ENCODE data around the gene ERFE. TPM values are rescaled to one million over a fixed set of nuclear protein-coding genes. Genes with fewer than 3 reads are reported as not detected.
A peak's percentile ranks its signal among the peaks of the same experiment; 100 is the strongest.

ERFE gene
- total RNA-seq, 1 donor from 2014 or later: 2.6 TPM

DNA sequence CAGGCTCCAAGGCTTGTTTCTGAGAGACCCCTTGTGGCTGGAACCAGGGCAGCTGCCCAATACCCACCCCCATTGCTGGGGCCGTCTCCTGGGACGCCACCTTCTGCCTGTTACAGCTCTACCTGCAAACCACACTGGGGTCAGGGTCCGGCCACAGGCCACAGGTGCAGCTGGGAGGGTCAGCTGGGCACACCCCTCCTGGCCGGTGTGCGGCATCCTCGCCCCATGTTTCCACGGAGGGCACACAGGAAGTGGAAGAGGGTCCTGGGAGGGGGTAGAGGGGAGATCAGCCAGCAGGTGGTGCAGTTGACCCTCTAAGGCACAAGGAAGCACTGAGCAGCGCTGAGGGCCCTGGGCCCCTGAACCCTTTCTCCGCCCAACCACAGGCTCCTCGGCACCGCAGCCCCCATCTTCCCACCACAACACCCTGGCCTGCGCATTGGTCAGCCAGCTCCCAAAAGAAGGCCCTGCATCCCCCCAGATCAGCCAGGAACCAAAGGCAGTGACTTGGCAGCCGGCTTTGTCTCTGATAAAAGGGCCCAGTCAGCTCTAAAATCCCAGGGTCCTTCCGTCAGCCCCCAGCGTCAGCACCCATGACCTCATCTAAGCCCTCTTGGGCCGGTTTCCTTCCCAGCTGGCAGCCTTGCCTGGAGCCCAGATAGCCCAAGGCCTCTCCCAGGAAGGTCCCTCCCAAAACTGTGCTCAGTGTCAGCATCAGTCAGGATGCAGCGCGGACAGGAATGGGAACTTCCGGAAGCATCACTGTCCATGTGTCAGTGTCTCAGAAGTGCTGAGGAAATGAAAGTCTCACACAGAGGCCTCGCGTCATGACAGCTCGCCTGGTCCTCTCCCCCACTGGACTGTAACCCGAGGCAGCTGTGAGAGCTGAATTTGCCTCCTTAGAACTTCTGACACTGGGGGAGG, 1.7 kb downstream of the ERFE start:
- no peaks in the 10 kb centered on the region for H3K9me3 Mint-ChIP-seq
- TF ChIP-seq, protein P1, sequence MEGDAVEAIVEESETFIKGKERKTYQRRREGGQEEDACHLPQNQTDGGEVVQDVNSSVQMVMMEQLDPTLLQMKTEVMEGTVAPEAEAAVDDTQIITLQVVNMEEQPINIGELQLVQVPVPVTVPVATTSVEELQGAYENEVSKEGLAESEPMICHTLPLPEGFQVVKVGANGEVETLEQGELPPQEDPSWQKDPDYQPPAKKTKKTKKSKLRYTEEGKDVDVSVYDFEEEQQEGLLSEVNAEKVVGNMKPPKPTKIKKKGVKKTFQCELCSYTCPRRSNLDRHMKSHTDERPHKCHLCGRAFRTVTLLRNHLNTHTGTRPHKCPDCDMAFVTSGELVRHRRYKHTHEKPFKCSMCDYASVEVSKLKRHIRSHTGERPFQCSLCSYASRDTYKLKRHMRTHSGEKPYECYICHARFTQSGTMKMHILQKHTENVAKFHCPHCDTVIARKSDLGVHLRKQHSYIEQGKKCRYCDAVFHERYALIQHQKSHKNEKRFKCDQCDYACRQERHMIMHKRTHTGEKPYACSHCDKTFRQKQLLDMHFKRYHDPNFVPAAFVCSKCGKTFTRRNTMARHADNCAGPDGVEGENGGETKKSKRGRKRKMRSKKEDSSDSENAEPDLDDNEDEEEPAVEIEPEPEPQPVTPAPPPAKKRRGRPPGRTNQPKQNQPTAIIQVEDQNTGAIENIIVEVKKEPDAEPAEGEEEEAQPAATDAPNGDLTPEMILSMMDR (conservative IDR thresholded peaks at IDR 0.05): peak; percentile 48
- H3K27ac Mint-ChIP-seq (ENCODE audit: unreplicated experiment): peak overlapping the region; percentile 88
- H3K27me3 Mint-ChIP-seq (ENCODE audit: low read depth): peaks cover 48% of the 10 kb centered on the region
- H3K4me3 Mint-ChIP-seq: peak overlapping the region; percentile 57
- DNase-seq (ENCODE audit: low read depth, low spot score): peak; percentile 54
- H3K36me3 Mint-ChIP-seq (ENCODE audit: low read depth): no peaks in the 10 kb centered on the region
- peaks cover 9% of the 10 kb centered on the region for H3K4me1 Mint-ChIP-seq

DNA sequence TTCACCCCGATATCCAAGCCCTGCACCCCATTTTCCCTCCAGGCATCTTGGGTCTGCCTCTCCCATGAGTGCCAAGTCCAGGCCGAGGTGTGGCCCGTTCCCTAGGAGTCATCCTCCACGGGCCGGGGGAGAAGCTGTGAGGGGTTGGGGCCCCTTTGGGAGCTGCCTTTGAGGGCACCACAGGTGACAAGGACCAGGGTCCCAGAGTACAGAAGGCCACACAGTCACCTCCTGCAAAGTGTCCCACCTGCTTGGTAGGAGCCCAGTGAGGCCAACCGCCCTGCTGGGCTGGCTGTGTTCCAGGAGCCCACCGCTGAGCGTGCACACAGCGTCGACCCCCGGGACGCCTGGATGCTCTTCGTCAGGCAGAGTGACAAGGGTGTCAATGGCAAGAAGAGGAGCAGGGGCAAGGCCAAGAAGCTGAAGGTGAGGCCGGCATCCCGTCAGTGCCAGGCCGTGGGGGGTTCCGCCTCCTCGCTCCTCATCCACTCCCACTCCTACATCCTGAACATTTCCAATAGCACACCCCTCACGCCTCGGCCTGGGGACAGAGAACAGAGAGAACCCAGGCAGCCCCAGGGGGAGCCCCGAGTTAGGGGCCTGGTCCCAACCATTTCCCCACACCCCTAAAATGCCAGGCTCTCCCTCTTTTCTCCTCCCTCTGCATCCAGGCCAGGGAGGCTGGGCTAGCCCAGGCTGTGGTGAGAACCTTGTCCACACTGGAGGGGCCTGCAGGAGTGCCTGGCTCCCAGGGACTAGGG, 2.7 kb downstream of the ERFE start:
- Mint-ChIP-seq H3K4me3 (no peak overlapping the region), H3K4me1 (peaks cover 9% of the 10 kb centered on the region), H3K9me3 (no peaks in the 10 kb centered on the region), H3K27ac (ENCODE audit: unreplicated experiment) (no peak overlapping the region), H3K36me3 (ENCODE audit: low read depth) (no peaks in the 10 kb centered on the region), H3K27me3 (ENCODE audit: low read depth) (peaks cover 53% of the 10 kb centered on the region)
- TF ChIP-seq, protein P1 (conservative IDR thresholded peaks at IDR 0.05): no peak
- DNase-seq (ENCODE audit: low read depth, low spot score): no peak

DNA sequence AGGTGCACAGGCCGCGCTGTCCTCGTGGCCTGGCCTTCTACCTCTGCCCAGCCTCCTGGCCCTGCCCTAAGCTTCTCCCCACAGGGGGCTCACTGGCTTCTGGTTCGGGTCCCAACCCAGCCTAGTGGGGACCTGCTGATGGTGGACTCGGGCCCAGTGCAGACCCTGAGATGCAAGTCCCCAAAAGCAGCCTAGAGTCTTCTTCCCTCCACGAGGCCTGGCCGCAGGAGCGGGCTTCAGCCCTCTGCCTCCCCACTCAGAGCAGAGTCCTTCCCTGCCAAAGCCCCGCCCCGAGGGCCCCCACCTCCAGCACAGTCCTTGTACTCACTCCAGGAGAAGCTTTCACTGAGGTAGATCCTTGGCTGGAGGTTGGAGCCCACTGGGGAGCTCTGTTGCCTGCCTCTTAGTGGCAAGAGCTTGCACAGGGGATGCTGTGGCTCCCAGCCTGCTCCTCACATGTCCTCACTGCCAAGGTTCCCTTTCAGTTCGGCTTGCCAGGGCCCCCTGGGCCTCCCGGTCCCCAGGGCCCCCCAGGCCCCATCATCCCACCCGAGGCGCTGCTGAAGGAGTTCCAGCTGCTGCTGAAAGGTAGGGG, 3.6 kb downstream of the ERFE start:
- Mint-ChIP-seq H3K36me3 (ENCODE audit: low read depth) (no peaks in the 10 kb centered on the region), H3K4me3 (no peak overlapping the region), H3K9me3 (no peaks in the 10 kb centered on the region), H3K27me3 (ENCODE audit: low read depth) (peaks cover 53% of the 10 kb centered on the region), H3K4me1 (peaks cover 9% of the 10 kb centered on the region), H3K27ac (ENCODE audit: unreplicated experiment) (no peak overlapping the region)
- no peak for DNase-seq (ENCODE audit: low read depth, low spot score)
- TF ChIP-seq, protein P1 (conservative IDR thresholded peaks at IDR 0.05): no peak

DNA sequence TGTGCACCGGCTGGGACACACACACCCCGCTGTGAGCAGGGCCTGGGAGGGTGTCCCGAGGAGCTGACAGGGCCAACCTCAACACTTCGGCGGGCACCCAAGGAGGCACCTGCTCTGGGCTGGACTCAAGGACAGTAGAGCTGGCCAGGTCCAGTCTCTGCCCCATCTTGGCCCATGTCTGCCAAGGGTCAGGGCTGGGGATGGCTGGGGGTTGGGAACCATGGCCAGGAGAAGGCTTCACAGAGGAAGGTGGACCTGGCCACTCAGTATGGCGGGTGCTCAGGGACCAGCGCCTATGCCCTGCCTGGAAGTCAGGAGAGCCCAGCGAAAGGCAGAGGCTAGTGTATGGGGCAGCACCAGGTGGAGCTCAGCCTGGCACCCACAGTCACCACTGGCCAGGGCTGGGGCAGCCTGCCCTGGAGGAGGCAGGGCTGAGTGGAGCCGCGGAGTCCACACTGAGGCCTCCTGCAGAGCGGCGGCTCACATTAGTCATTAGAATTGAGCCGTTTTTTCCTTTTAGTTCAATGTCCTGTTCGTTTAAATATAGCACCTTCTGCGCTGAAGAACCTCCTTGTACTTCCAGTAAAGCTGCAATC, 4.2 kb downstream of the ERFE start:
- Mint-ChIP-seq H3K27me3 (ENCODE audit: low read depth) (peaks cover 53% of the 10 kb centered on the region), H3K36me3 (ENCODE audit: low read depth) (no peaks in the 10 kb centered on the region), H3K4me1 (peaks cover 9% of the 10 kb centered on the region), H3K4me3 (no peak overlapping the region), H3K27ac (ENCODE audit: unreplicated experiment) (no peak overlapping the region), H3K9me3 (no peaks in the 10 kb centered on the region)
- DNase-seq (ENCODE audit: low read depth, low spot score): no peak
- TF ChIP-seq, protein P1 (conservative IDR thresholded peaks at IDR 0.05): no peak

Measured in neural crest cell (in vitro differentiated cells).